GM12872 (cell line): ENCODE data around the gene PPP1R14B.

ENCODE experiments used
- CTCF ChIP-seq: IDR thresholded peaks from 3 replicates; pipeline ENCODE4 v1.5.1; 2011; ENCODE audit warnings: low read depth, mild to moderate bottlenecking, low read length, moderate library complexity; ENCODE audit not compliant: insufficient read depth

The PPP1R14B gene

GRCh38 chr11:64285885-64286800 is 39.4 kb upstream of the PPP1R14B start:
- TF ChIP-seq CTCF, result peak; percentile 42

GRCh38 chr11:64284962-64285884 is 38.5 kb upstream of the PPP1R14B start, which contains the start of gene GPR137:
Gene GPR137 (plus strand): TSS chr11:64285848. CDS start chr11:64286525, 677 bp downstream.
- TF ChIP-seq CTCF, result no peak

DNA sequence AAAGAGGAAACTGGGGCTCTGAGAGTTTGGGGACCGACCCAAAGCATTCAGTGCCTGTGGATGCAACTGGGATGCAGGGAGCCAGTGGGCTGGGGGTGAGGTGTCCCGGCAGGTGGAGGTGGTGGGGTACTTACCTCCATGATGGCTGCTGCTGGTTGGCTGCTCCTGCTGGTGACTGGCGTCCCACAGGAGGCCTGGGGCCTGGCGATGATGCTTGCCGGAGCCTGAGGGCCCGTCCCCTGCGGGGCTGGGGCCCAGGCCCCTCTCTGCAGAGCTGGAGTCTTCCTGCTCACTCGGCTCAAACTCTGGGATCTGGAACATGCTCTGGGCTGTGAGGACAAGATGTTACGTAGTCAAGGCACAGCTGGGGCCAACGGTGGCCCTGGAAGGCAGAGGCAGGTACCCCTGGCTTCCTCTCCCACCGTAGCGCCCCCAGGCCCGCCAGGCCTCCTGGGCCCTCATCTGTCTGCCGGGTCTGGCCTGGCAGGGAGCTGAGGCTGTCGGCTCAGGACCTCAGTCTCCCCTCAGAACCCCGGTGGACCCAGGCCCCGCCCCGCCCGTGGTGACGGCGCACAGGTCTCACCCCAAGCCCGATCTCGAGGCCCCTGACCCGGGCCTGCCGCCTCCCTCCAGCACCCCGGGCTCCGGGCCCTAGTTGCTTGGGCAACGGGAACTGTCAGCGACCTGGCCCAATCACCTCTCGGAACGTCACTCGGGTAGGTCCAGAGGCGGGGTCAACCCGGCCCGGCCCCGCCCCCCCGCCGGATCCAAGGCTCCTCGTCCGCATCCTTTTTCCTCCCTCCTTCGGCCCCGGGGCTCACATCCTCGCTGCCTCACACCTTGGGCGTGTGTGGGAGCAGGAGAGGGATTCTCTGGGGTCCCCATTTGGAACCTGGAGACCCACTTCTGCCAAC is 37.6 kb upstream of the PPP1R14B start, which contains the start of gene BAD:
Gene BAD (minus strand): TSS at position 618 of the 914 bp plus-strand sequence. CDS start 297 bp downstream, at position 321.
- TF ChIP-seq CTCF, result no peak

GRCh38 chr11:64283092-64283491 is 36.3 kb upstream of the PPP1R14B start:
- no peak for TF ChIP-seq CTCF

GRCh38 chr11:64281957-64282770 is 35.4 kb upstream of the PPP1R14B start:
- TF ChIP-seq CTCF, result no peak

DNA sequence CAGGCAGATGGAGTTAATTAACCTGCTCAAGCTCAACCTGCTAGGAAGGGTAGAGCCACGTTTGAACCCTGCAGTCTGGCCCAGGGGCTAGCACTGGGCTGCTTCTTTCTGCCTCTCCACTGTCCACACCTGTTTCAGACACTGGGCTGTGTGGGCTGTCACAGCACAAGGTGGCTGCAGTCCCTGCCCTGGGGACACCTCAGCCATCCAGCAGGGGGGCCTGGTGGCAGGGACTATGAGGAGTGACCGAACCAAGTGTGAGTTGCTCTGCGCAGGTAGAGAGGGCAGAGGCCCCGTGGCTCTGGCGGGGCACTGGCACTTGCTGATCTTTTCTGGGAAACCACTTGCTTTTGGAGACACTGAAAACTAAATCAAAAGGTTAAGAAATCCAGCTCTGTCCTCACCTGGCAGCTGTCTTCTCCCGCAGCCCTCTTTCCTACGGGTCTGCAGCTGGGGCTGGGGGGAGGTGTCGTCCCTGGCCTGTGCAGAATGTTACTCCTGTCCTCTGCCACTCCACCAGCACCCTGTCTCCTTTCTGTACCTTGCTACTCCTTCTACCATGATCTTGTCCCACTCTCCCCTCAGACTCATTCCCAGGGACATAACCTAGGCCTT is 31.9 kb upstream of the PPP1R14B start:
- TF ChIP-seq CTCF, result no peak
